NAMALWA (cell line): ENCODE results near the gene PPP2R2B.

ENCODE experiments used
- DNase-seq: peaks from one replicate; pipeline ENCODE4 v3.0.0-alpha.2; 2015; ENCODE audit warnings: low spot score

PPP2R2B gene

GRCh38 chr5:146888351-146888978 is 9.9 kb upstream of the PPP2R2B start:
- no peak for DNase-seq

GRCh38 chr5:146884066-146884626 is 5.6 kb upstream of the PPP2R2B start:
- DNase-seq: no peak

- no peak for DNase-seq
Observed at GRCh38 chr5:146883511-146883910, 5.0 kb upstream of the PPP2R2B start.

GRCh38 chr5:146880966-146881365 is 2.4 kb upstream of the PPP2R2B start:
- no peak for DNase-seq

GRCh38 chr5:146877783-146878475 is 628 bp downstream of the PPP2R2B start:
- no peak for DNase-seq

GRCh38 chr5:146877178-146877681 is 1.3 kb downstream of the PPP2R2B start:
- no peak for DNase-seq

GRCh38 chr5:146873186-146873917 is 5.2 kb downstream of the PPP2R2B start:
- no peak for DNase-seq

- DNase-seq: no peak
Observed at GRCh38 chr5:146872188-146872587, 6.4 kb downstream of the PPP2R2B start.

- no peak for DNase-seq
Observed at GRCh38 chr5:146867996-146868708, 10.4 kb downstream of the PPP2R2B start.

- no peak for DNase-seq
Observed at GRCh38 chr5:146866263-146866662, 12.3 kb downstream of the PPP2R2B start.

- no peak for DNase-seq
Observed at GRCh38 chr5:146862641-146863040, 15.9 kb downstream of the PPP2R2B start.

- no peak for DNase-seq
Observed at GRCh38 chr5:146860213-146860893, 18.2 kb downstream of the PPP2R2B start.

GRCh38 chr5:146852089-146852488 is 26.5 kb downstream of the PPP2R2B start:
- DNase-seq: no peak

GRCh38 chr5:146851133-146851532 is 27.4 kb downstream of the PPP2R2B start:
- DNase-seq: no peak

GRCh38 chr5:146849694-146850303 is 28.8 kb downstream of the PPP2R2B start:
- DNase-seq: no peak

- DNase-seq: no peak
Observed at GRCh38 chr5:146848133-146848532, 30.4 kb downstream of the PPP2R2B start.

GRCh38 chr5:146840016-146840415 is 38.5 kb downstream of the PPP2R2B start:
- no peak for DNase-seq

- DNase-seq: no peak
Observed at GRCh38 chr5:146836226-146836842, 42.2 kb downstream of the PPP2R2B start.

GRCh38 chr5:146832985-146833732 is 45.4 kb downstream of the PPP2R2B start:
- no peak for DNase-seq

GRCh38 chr5:146828385-146828784 is 50.2 kb downstream of the PPP2R2B start:
- no peak for DNase-seq
